Neutrophil (primary cell): ENCODE results near the gene APELA.

ENCODE experiments used
- H3K27ac ChIP-seq: fragments of 200-600 bp; sonication (generic); 2 replicates; pipeline ENCODE4 v1.5.1; 2016; ENCODE audit warnings: mild to moderate bottlenecking, moderate library complexity
- H3K27me3 ChIP-seq: fragments of 200-600 bp; sonication (generic); 2 replicates; pipeline ENCODE4 v1.6.0; 2016; ENCODE audit warnings: mild to moderate bottlenecking
- H3K36me3 ChIP-seq: fragments of 200-600 bp; sonication (generic); 2 replicates; pipeline ENCODE4 v1.5.1; 2017
- H3K4me1 ChIP-seq, 2 experiments: fragments of 200-600 bp in 1 of 2; sonication (generic) in 1 of 2; 1 replicate in 1 of 2; 2 replicates in 1 of 2; pipeline versions ENCODE4 v1.5.1 to v1.6.1; 2013 to 2016; ENCODE audit warnings: low read depth in 1 of 2, low read length in 1 of 2, mild to moderate bottlenecking in 1 of 2, moderate library complexity in 1 of 2; ENCODE audit not compliant: control insufficient read depth in 1 of 2, insufficient read depth in 1 of 2
- H3K4me3 ChIP-seq, 2 experiments: fragments of 200-600 bp in 1 of 2; sonication (generic) in 1 of 2; 1 replicate in 1 of 2; 2 replicates in 1 of 2; pipeline ENCODE4 v1.5.1; 2013 to 2016; ENCODE audit warnings: low read depth in 1 of 2, low read length in 1 of 2, mild to moderate bottlenecking in 1 of 2, moderate library complexity in 1 of 2
- H3K9me3 ChIP-seq: fragments of 200-600 bp; sonication (generic); 2 replicates; pipeline ENCODE4 v1.5.1; 2016
- TF ChIP-seq, protein P1 (sequence below): fragments of 200-600 bp; sonication (generic); IDR thresholded peaks from 2 replicates; pipeline ENCODE4 v1.5.1; 2016; ENCODE audit warnings: antibody characterized with exemption

APELA gene, protein sequence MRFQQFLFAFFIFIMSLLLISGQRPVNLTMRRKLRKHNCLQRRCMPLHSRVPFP

DNA sequence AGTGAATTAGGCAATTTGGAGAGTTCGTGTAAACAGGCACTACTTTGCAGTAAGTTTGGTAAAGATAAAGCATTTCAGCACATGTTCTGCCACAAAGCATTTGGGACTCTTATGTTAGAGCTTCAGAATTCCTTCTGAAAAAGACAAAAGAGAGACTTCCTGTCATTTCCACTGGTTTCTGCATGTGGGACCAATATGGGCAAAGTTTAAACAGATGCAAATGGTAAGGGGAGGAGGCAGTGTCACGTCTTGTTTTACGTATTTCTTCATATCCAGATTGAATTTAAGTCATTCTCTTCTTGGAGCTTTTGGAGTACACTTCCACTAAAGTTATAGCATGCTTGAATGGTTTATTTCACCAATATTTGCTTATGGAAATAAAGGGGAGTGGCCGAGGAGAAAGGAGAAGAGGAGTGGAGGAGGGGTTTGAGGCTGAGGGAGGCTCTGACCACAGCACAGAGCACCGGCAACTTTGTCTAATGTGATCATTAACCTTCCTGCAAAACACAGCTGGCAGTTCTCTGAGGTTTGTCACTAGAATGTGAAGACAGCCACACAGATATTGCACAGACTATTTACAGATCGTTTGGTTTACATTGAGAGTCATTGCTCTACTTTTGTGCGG is at the start of gene APELA:
Gene APELA (plus strand): TSS at position 479 of the 625 bp plus-strand sequence. CDS start 154 bp downstream, outside the sequence.
- Histone ChIP-seq H3K9me3 (no peaks in the 10 kb centered on the region), H3K4me3 (no peak within 1 kb of the TSS), H3K27me3 (no peaks in the 10 kb centered on the region), H3K36me3 (no peaks in the 10 kb centered on the region), H3K27ac (no peak within 1 kb of the TSS), H3K4me1 (no peaks in the 10 kb centered on the region)
- TF ChIP-seq, protein P1, sequence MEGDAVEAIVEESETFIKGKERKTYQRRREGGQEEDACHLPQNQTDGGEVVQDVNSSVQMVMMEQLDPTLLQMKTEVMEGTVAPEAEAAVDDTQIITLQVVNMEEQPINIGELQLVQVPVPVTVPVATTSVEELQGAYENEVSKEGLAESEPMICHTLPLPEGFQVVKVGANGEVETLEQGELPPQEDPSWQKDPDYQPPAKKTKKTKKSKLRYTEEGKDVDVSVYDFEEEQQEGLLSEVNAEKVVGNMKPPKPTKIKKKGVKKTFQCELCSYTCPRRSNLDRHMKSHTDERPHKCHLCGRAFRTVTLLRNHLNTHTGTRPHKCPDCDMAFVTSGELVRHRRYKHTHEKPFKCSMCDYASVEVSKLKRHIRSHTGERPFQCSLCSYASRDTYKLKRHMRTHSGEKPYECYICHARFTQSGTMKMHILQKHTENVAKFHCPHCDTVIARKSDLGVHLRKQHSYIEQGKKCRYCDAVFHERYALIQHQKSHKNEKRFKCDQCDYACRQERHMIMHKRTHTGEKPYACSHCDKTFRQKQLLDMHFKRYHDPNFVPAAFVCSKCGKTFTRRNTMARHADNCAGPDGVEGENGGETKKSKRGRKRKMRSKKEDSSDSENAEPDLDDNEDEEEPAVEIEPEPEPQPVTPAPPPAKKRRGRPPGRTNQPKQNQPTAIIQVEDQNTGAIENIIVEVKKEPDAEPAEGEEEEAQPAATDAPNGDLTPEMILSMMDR, result no peak

DNA sequence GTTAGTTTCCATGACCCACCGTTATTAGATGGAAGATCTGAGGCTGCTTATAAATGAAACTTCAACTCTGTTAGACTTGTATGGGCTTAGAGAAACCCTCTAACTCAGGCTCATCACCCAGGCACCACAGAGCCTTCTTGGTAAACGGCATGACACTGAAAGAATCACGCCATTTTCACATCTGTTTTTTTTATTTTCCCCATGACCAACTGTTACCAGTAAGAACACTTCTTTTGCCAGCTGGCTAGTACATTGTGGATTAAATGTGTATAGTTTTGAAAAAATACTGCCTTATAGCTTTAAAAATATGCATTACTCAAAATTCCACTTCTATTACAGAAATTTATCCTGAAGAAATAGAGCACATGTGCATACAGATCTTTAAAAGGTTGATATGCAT is 48.0 kb upstream of the APELA start:
- no peaks in the 10 kb centered on the region for H3K9me3 ChIP-seq
- no peak overlapping the region for H3K4me3 ChIP-seq
- H3K27me3 ChIP-seq, result no peaks in the 10 kb centered on the region
- TF ChIP-seq, protein P1, result no peak
- no peaks in the 10 kb centered on the region for H3K36me3 ChIP-seq
- no peaks in the 10 kb centered on the region for H3K4me1 ChIP-seq
- H3K27ac ChIP-seq, result no peak overlapping the region

DNA sequence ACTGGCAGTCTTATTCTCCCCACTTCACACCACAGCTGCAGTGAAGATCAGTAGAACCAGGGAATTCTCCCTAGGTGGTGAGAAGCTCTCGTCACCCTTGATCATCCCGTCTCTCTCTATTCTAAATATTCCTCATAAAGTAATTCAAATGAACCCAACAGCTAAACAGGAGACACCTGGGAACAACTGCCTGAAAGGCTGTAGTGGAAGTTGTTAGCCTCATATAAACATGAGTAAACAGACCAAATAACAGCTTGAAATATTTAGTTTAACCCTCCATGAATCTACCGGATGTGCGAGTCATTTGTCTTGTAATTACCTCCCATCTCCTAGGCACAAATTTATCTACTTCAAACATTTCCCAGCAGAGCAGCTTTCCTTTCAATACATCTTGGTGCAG is 30.4 kb upstream of the APELA start:
- TF ChIP-seq, protein P1, result no peak
- Histone ChIP-seq H3K27ac (no peak overlapping the region), H3K4me3 (no peak overlapping the region), H3K4me1 (no peaks in the 10 kb centered on the region), H3K9me3 (no peaks in the 10 kb centered on the region), H3K27me3 (no peaks in the 10 kb centered on the region), H3K36me3 (no peaks in the 10 kb centered on the region)

DNA sequence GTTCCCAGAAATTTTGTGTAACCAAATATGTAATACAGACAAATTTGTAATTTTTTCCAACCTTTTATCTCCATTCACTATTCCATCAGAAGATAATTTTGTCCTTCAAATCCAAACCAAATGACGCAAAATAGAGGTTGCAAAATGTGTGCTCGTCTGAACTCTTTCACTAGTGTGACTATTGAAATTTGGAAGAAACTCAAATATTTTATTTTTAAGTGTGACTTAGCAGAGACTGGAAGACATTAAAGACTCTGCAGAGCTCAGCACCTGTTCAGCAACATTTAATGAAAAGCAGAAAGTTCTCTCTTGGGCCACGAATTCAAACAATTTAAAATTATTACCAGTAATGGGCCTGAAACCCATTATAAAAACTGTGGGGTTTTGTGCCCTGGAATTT is 30.0 kb upstream of the APELA start:
- TF ChIP-seq, protein P1, result no peak
- Histone ChIP-seq H3K27ac (no peak overlapping the region), H3K9me3 (no peaks in the 10 kb centered on the region), H3K4me3 (no peak overlapping the region), H3K4me1 (no peaks in the 10 kb centered on the region), H3K36me3 (no peaks in the 10 kb centered on the region), H3K27me3 (no peaks in the 10 kb centered on the region)

DNA sequence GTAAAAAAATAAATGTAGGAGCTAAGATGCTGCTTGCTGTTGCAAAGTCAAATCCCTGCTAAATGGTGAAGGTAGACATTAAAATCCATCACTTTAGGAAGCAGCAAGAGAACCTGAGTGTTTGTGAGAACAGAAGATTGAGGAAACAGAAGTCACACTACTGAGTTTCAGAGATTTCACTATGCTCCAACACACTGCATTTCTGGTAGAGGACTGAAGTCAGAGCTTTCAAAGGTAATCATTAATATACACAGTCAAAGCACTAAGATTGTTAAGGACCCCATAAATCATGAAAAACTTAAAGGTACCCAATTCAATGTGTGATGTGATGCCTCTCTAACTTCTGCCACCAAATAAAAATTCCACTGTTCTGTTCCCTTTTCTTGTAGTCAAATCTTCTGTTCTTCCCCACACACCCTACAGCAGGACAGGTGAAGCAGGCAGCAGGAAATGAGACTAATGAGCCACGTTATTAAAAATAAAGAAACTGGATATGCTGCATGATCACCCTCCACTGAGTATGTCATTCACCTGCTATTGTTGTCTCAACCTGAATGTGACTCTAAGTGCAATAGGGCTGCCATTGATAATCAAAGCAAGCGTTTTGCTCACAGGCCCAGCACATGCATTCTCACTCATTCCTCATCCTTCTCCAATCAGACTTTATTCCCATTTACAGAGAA is 28.9 kb upstream of the APELA start:
- no peaks in the 10 kb centered on the region for H3K9me3 ChIP-seq
- H3K27ac ChIP-seq, result no peak overlapping the region
- no peaks in the 10 kb centered on the region for H3K36me3 ChIP-seq
- H3K4me3 ChIP-seq, result no peak overlapping the region
- no peaks in the 10 kb centered on the region for H3K4me1 ChIP-seq
- TF ChIP-seq, protein P1, result no peak
- H3K27me3 ChIP-seq, result no peaks in the 10 kb centered on the region
